Upper lobe of left lung (tissue), 4 donors: ENCODE data around the gene ADAMTS16.

Experiments
- CTCF ChIP-seq, 6 experiments: fragments of 450-650 bp in 4 of 6; fragments of 200-600 bp in 2 of 6; sonication (generic) in 2 of 6; IDR thresholded peaks; one replicate each; pipeline ENCODE4 v1.5.1; 2016 to 2019; ENCODE audit warnings: antibody characterized with exemption in 6 of 6
- EP300 ChIP-seq, 4 donors: sonication (generic); formaldehyde crosslinking; IDR thresholded peaks; one replicate each; pipeline ENCODE4 v1.5.1; 2017; ENCODE audit warnings: antibody characterized with exemption in 4 of 4, control low read depth in 2 of 4
- POLR2A ChIP-seq, 4 donors: fragments of 450-650 bp; IDR thresholded peaks; one replicate each; pipeline ENCODE4 v1.5.1; 2016 to 2017; ENCODE audit warnings: antibody characterized with exemption in 4 of 4, mild to moderate bottlenecking in 2 of 4
- POLR2AphosphoS5 ChIP-seq, 2 donors: sonication (generic); formaldehyde crosslinking; IDR thresholded peaks; one replicate each; pipeline ENCODE4 v1.5.1; 2017; ENCODE audit warnings: antibody characterized with exemption in 2 of 2

- TF ChIP-seq CTCF (IDR thresholded peaks at IDR 0.05) (no peak), POLR2AphosphoS5 (IDR thresholded peaks at IDR 0.05) (no peak), POLR2A (IDR thresholded peaks at IDR 0.05) (no peak), EP300 (IDR thresholded peaks at IDR 0.05) (no peak)
These were observed 38.9 kb downstream of the ADAMTS16 start for GRCh38 chr5:5179079-5179478.
